Stimulated activated CD4-positive, alpha-beta T cell treated with anti-CD3 and anti-CD28 coated beads, Interleukin-4, amount 100 ng/mL, for 48 hours (primary cell): ENCODE results near the gene PXDN.
"Not testable (repeated sequence)": the region's sequence is repeated elsewhere in the genome, so short reads cannot be mapped to it uniquely, and the experiment has no call there.

ENCODE experiments used
- DNase-seq, 2 donors: peaks; one replicate each; pipeline ENCODE4 v3.0.0-alpha.2; 2020; ENCODE audit warnings: low read depth in 2 of 2

Gene PXDN

DNA sequence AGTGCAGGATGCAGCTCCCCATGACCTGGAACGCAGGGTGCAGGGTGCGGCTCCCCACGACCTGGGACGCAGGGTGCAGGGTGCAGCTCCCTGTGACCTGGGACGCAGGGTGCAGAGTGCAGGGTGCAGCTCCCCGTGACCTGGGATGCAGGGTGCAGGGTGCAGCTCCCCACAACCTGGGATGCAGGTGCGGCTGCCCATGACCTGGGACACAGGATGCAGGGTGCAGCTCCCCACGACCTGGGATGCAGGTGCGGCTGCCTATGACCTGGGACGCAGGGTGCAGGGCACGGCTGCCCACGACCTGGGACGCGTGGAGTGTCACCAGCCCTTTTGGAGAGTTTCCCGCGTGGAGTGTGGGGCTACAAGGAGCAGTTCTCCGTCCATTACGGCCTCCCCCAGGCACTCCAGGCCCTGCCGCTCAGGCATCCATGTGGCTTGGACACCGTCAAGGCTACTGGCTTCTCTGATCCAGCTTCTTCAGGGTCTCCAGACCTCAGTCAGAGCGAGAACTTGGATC, 38.7 kb downstream of the PXDN start:
- DNase-seq = no peak

DNA sequence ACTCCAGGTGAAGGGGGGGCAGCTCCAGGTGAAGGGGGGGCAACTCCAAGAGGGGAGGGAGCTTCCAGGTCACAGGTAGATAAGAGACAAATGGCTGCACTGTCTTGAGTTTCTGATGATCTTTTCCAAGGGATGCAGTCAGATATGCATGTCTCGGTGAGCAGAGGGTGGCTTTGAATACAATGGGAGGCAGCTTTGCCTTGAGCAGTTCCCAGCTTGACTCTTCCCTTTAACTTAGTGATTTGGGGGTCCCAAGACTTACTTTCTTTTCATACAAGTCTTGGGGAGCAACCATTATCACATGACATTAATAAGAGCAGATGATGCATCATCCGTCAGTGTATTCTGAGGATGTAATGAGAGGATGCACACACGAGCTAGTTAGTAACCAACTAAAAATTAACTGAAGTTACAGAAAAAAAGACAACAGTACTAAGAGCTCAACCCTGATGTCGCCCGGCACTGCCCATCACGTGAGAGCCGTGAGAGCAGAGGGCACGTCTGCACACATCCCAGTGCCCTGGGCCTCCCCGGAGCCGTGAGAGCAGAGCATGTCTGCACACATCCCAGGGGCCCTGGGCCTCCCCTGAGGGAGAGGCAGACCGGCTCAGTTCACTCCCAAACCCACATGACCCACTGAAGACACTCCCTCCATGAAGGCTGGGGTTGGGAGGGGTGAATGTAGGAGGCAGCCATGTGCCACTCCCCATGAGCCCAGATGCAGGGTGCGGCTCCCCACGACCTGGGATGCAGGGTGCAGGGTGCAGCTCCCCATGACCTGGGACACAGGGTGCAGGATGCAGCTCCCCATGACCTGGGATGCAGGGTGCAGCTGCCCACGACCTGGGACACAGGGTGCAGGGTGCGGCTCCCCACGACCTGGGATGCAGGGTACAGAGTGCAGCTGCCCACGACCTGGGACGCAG, 39.4 kb downstream of the PXDN start:
- no peak for DNase-seq

DNA sequence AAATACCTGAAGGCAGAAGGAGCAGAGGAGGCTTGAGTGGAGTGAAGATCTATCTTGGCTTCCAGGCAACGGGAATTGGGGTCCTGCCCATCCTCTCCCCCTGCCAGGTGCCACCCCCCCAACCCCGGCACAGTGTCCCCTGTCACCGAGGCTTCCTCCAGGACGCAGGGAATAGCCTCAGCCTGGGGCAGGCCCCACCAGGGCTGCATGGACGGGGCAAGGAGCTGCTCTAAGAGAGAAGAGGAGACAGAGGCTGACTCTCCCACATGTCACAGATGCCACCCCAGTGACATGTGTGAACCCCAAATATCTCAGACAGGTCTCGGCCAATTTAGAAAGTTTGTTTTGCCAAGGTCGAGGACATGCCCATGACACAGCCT, 42.1 kb downstream of the PXDN start:
- DNase-seq = no peak

DNA sequence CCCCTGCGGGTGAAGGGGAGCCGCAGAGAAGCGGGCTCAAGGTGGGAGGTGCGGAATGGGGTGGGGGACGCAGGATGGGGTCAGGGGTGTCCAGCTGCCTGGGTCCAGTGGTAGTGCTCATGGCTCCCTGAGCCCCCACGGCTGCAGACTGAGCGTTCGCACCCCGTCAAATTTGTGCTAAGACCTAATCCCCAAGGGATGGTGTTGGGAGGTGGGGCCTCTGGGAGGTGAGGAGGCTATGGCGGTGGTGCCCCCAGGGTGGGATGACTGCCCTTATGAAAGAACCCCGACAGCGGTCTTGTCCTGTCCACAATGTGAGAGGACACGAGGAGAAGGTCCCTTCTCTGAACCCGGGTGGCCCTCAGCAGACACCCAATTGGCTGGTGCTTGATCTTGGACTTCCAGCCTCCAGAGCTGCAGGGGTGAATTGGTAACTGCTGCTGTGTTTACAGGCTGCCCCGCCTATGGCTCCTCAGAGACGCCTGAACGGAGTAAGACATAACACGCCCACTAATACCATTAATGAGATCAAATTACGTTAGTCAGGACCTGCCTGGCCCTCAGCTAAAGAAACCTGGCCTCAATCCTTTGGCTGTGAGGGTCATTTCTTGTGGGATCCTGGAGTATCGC, 42.6 kb downstream of the PXDN start:
- DNase-seq = no peak

DNA sequence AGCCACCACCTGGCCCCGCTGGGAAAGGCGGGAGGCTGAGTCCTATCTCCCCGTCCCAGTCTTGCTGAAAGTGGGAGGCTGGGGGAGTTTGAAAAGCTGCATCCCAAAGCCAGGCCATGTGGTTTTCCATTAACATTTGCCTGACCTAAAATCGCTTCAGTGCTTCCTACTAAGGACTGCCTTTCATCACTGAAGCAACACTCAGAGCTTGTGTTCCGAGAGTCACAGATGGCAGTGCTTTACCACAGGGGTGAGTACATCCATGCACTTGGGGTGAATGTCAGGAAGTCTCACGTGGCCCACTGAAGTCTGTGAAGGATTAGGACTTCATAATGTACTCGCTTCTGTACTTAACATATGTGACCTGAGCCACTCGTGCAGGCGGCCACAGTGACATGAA, 43.3 kb downstream of the PXDN start:
- no peak for DNase-seq

DNA sequence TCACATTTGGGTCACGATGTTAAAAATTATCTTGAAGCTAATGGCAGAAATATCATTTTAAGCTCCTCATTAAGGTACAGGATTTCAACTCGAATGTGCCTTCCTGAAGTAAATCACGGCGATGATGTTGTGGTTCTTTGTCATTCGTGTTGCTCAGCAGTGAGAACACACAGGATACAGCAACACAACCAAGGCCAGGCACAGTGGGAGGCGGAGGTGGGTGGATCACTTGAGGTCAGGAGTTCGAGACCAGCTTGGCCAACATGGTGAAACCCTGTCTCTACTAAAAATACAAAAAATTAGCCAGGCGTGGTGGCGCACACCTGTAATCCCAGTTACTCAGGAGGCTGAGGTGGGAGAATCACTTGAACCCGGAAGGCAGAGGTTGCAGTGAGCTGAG, 43.9 kb downstream of the PXDN start:
- DNase-seq = not testable (repeated sequence)

DNA sequence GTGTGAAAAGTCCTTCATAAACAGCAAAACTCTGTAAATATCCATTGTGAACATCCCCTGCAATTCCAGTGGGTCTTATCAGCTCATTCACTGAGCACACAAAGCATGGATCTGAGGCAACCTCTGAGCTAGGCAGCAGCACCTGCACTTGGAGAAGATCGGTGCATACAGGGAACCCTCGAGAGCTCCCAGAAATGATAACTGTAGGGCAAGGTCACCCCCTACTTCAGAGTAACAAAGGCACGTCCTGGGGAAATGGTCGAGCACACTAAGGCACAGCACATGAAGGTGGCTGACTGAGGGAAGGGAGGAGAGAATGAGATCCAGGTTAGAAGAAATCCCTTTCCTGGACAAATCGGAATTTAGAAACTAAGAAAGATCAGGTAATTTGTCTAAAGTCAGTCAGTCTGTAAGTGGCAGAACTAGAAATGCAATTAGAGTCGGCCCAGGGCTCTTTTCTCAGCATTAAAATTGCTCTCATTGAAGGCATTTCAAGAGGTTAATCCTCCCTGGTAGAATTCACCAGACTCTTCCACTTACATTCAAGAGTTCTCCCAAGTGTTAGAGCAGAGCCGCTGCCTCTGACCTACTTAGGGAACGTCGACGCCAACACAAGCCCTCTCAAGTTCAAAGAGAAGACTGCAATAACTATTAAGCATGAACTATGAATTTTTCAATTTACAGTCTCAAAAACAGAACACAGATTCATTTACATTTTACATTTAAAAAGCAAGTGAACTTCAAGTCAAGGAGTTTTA, 45.9 kb downstream of the PXDN start:
- no peak for DNase-seq

DNA sequence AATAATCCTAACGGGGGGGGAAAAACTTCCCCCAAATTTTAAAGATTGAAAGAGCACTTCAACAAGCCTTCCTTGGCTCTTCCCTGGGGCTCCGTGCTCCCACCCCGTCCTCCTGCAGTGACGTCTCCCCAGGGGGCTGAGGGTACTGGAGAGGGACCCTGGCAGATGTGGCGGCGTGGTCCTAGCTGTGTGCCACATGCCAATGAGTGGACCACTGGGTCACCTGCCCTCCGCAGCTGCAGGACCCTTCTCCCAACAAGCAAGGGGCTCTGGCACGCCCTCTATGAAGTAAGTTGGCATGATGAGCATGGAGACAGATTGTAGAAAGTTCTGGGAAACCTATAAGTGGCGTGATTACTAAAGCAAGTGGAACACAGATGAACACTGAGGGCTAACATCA, 46.7 kb downstream of the PXDN start:
- DNase-seq = no peak

DNA sequence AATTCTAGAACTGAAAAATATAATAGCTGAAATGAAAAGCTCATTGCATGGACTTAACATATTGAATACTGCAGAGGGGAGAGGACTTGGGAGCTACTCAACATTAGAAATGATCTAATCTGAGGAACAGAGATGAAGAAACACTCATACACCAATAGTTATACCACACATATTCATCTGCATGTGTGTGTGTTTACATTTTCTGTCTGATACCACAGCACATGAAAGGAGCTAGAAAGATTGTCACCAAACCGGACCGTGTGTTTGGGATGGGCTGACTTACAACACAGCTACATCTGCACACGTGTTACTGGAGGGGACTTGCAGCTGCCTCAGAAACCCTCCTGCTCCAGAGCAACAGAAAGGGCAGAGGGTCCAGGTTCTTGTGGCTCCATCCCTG, 47.8 kb downstream of the PXDN start:
- no peak for DNase-seq

DNA sequence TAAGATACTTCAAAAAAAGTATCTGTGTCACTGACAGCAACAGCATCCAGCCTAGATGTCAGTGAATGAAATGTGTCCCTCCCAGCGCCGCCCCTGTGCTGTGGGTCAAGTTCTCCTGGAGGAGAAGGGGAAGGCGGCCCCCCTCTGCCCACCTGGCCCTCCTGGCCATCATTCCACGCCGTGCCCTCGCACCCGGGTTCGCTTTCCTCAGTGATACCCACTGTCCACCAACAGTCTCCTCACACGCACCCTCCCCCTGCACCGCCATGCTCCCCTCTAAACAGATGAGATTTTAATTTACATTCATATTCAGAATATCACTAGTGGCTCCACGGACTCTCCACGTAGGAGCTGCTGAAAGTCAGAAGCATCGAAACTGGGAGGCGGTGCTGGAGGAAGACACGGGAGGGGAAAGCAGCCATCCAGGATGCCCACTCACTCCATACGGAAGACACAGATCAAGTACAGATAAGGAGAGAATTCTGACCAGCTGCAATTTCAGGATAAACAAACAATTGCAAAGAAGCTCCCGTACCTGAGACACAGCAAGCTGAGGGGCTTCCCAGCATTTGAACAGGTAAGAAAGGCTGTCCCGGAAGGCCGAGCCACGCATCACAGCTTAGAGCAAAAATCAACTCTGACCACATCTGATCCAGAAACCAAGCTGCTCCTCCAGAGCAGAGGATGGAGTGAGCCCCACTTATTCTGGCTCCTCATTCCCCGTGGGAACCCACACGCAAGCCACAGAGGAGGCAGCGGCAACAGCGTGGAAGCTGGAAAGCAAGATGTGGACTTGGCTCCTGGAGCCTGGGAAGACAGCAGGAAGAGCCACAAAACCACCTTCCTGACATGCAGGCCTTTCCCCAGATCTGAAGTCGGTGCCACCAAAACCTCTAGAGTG, 49.7 kb downstream of the PXDN start:
- DNase-seq = no peak

DNA sequence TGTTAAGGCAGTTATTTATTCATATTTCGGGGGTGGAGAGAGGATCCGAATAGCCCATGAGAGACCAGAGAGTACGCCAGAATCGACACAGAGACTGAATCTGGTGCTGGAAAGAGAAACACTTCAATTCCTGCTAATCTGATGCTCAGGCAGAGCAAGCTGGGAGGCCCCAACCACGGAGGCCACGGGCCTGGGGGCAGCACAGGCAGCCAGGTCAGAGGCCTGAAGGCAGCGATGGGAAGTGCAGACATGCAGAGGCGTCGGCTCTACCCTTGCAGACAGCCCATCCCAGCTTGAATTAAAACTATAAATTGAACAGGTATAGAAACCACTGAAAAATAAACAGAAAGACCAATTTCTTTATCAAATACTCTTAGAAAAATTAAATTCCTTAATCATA, 50.6 kb downstream of the PXDN start:
- DNase-seq = no peak

DNA sequence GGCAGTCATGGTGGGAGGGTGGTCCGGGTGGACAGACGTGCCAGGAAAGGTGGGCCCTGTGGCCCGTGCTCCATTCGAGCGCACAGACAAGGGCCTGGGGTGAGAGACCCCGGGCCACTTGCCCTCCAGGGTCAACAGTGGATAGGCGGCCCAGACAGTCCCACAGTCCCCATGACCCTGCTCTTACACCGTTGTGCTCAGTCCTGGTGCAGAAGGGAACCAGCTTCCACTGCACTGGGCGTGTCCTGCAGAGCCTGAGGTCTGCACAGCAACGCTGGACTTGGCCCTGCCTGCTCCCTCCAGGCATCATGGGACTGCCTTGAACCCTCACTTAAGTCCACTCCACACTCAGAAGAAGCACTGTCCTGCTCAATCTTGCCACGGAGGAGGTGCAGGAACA, 52.0 kb downstream of the PXDN start:
- no peak for DNase-seq

DNA sequence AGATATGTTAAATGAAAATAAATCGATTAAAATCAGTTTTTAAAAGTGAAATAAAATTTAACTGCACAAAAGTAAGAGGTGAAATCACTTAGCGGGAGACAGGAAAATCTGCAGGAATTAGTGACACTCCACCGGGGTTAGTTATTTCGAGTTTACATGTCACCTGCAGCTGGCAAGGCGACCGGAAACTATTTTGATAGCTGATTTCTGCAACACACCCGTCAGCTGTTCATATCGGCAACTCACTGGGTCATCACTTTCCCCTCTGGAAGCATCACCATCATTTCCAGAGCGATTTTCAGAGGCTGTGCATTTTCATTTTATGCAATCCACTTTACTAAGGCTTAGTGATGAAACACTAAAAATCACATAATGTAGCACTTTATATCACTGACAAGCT, 52.9 kb downstream of the PXDN start:
- DNase-seq = no peak

DNA sequence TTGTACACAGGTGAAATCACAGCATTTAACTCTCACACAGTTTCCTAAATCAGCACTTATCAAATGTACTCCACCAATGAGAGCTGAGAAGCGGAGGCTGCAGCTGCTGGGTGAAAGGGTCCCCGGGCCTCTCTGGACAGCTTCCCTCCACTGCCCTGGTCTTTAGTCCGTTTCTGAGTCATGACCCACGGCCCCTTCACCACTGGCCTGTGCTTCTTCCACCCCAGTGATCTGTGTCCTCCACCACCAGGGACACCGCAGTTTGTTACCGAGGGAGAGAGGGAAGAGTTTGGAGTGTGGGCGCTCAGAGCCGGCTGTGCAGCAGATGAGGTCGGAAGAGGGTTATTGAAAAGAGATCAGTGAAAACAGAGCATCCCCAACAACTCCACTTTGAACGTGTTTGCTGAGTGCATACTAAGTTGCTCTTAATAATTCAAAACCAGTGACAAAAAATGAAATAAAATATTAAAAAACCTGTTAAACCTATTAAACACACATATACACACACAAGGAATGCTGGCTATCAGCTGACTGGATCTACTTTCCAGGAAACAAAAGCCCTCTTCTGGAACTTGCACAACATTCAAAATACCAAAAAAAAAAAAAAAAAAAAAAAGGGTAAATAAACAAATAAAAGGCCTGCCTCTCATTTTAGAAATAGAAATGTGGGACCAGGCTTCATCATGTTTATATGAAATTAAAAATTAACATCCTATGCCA, 54.1 kb downstream of the PXDN start:
- DNase-seq = no peak

DNA sequence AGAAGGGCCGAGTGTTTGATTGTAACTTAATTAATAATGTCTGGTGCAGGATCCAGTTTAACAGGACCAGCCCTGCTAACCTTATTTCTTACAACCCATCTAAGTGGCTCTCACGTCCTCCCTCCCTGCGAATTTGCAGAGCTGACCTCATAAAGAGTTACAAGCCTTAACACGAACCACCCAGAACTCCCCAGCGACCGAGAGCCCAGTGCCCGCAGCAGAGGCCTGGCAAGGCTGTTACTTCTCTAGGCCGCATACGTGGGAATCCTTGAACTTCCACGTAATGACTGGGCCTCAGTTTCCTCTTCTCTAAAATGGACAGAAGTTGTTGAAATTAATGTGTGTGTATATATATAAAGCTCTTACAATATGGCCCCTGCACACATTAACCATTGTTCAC, 55.5 kb downstream of the PXDN start:
- DNase-seq = no peak

DNA sequence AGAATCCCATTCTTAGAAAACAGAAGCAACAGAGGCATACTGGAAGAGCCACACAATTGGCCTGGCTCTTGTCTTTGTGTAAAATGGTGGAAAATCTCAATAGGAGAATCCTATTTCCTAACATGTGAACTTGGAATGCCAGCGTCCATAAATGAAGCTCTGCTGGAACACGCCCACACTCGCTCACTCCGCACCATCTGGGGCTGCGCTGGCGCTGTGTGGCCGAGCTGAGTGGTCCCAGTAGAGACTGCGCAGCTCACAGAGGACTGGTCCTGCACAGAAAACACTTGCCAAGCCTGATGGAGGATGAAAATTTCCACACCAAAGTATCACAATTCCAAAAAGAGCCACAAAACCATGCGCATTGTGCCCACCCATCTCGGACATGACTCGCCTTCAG, 56.2 kb downstream of the PXDN start:
- no peak for DNase-seq

DNA sequence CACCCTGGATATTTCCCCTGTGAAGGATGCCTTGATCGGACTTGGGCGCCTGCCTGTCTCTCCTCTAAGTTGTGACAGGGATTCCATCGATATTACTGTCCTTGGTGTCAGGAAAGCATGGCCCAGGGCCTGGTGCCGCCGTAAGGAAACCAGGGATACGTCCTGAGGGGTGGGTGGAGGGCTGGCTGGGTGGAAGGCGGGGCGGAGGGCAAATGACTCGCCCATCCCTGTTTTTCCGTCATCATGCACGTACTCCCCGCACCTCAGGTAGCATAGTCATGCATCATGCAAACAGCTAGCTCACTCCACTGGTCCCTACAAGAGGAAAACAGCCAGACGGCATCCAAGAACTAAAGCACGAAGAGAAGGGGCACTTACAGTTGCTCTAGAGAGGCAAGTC, 57.1 kb downstream of the PXDN start:
- no peak for DNase-seq

DNA sequence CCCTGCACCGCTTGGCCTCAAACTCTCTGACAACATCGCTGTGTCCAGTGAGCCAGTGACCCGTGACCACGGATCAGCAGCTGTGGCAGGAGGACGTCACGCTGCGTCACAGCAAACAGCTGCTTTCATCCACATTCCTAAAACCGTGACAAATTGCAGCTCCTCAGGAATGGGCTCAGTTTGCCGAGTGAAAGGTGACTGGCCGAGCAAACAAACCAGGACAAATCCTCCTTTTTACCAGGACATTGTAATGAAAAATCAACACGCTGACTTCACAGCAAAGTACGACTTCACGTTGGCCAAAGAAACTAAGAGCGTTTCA, 57.6 kb downstream of the PXDN start:
- no peak for DNase-seq

DNA sequence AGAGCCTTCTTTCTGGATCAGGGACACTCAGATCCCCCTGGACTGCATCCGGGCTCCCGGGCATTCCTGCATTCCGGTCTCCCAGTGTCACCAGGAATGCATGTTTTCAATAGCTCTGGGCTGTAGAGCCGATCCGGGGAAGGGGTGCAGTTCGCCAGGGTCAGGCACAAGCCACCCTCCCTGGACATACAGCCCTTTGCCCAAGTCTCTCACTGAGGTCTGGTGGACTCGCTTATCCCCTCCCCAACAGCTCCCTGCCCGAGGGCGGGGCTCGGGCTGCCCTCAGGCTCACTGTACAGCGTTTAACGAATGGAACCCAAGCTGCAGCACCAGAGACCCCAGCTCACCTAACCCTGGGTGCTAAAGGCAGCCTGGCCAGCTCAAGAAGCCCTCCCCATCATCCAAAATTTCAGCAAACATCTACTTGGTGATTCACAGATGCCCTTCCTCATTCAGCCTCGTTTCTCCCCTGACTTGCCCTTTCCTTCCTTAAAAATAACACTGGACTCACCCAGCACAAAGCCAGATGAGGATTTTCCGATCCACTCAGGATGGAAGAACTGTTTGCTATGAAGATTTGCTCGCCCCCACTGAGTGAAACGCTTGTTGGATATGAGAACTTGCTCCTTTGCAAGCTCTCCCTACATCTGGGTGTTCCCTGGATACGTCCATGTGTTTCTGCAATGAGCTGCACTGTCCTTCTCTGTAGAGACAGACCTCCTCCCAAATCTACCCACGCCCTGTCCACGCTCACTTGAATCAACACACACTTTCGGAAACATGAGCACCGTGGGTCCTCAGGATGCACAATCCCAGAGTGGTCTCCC, 58.1 kb downstream of the PXDN start:
- DNase-seq = no peak
